IMR-90 (cell line): ENCODE measurements around the gene GPRC5C. TPM values are rescaled to one million over a fixed set of nuclear protein-coding genes. Genes with fewer than 3 reads are reported as not detected.

Experiments
- ATAC-seq: fragments of 200-7000 bp; cut with Tn5 transposase; 2 replicates; pipeline ENCODE4 v1.9.1; 2020; ENCODE audit warnings: low read depth, mild to moderate bottlenecking, moderate library complexity
- BruUV-seq: library from RNA; stranded (reverse); fragments of 400-500 nt; replicated peaks from 2 replicates; lab custom pipeline; 2021; lab: Mats Ljungman, UMichigan
- CTCF ChIA-PET: fragments of 300-600 bp; formaldehyde crosslinking; extraction: SDS; loops from one replicate; lab custom pipeline; 2021; ENCODE audit warnings: antibody characterized with exemption; lab: Yijun Ruan, JAX
- POLR2A ChIA-PET: fragments of 300-600 bp; sonication (Branson Sonifier 250); formaldehyde crosslinking; loops from one replicate; lab custom pipeline; 2022; ENCODE audit warnings: antibody characterized with exemption; ENCODE audit not compliant: unreplicated experiment; lab: Charles Lee
- DNase-seq: peaks from one replicate; pipeline ENCODE4 v3.0.0; 2013
- H2AFZ ChIP-seq: replicated peaks from 2 replicates; pipeline ENCODE3; 2013; ENCODE audit warnings: low read length, mild to moderate bottlenecking; ENCODE audit not compliant: poor library complexity
- H2AK5ac ChIP-seq: 2 replicates; pipeline ENCODE4 v1.6.1; 2013; ENCODE audit warnings: low read depth, low read length, inconsistent platforms
- H2AK9ac ChIP-seq: replicated peaks from 2 replicates; pipeline ENCODE3; 2013; ENCODE audit warnings: mild to moderate bottlenecking, low read depth, low read length, moderate library complexity; ENCODE audit not compliant: poor library complexity
- H2BK120ac ChIP-seq: 2 replicates; pipeline ENCODE4 v1.6.1; 2013; ENCODE audit warnings: low read depth, low read length, inconsistent platforms
- H2BK15ac ChIP-seq: 3 replicates; pipeline ENCODE4 v1.6.1; 2013; ENCODE audit warnings: low read depth, low read length, inconsistent platforms
- H2BK20ac ChIP-seq: 2 replicates; pipeline ENCODE4 v1.6.1; 2013; ENCODE audit warnings: low read depth, mild to moderate bottlenecking, inconsistent platforms, low read length, moderate library complexity
- H2BK5ac ChIP-seq: 2 replicates; pipeline ENCODE4 v1.6.1; 2013; ENCODE audit warnings: mild to moderate bottlenecking, low read depth, low read length, inconsistent platforms; ENCODE audit not compliant: poor library complexity, severe bottlenecking
- H3K14ac ChIP-seq: replicated peaks from 2 replicates; pipeline ENCODE4 v1.6.1; 2013; ENCODE audit warnings: low read depth, low read length, inconsistent platforms
- H3K18ac ChIP-seq: 2 replicates; pipeline ENCODE4 v1.6.1; 2013; ENCODE audit warnings: low read depth, low read length, control low read depth
- H3K23ac ChIP-seq: 2 replicates; pipeline ENCODE4 v1.6.1; 2013; ENCODE audit warnings: low read depth, low read length, inconsistent platforms
- H3K27ac ChIP-seq: 2 replicates; pipeline ENCODE4 v1.5.1; 2013; ENCODE audit warnings: mild to moderate bottlenecking, control low read depth, low read length; ENCODE audit not compliant: insufficient read depth
- H3K27me3 ChIP-seq: 2 replicates; pipeline ENCODE4 v1.6.1; 2013; ENCODE audit warnings: low read length; ENCODE audit not compliant: control insufficient read depth, insufficient read depth
- H3K36me3 ChIP-seq: 2 replicates; pipeline ENCODE4 v1.6.1; 2013; ENCODE audit warnings: low read length, mixed read lengths; ENCODE audit not compliant: control insufficient read depth, insufficient read depth
- H3K4ac ChIP-seq: 2 replicates; pipeline ENCODE4 v1.6.1; 2013; ENCODE audit warnings: low read depth, low read length, inconsistent platforms
- H3K4me1 ChIP-seq: 2 replicates; pipeline ENCODE4 v1.6.1; 2013; ENCODE audit warnings: low read length, mixed read lengths; ENCODE audit not compliant: control insufficient read depth, insufficient read depth
- H3K4me2 ChIP-seq: 2 replicates; pipeline ENCODE4 v1.6.1; 2013; ENCODE audit warnings: low read depth, mild to moderate bottlenecking, control low read depth, low read length, moderate library complexity
- H3K4me3 ChIP-seq: 2 replicates; pipeline ENCODE4 v1.5.1; 2013; ENCODE audit warnings: low read depth, mild to moderate bottlenecking, control low read depth, low read length, moderate library complexity; ENCODE audit not compliant: insufficient read depth
- H3K56ac ChIP-seq: 2 replicates; pipeline ENCODE4 v1.6.1; 2013; ENCODE audit warnings: low read length, inconsistent platforms; ENCODE audit not compliant: insufficient read depth; ENCODE audit errors: extremely low read depth
- H3K79me1 ChIP-seq, 2 experiments: 2 replicates each; pipeline ENCODE4 v1.6.1; 2013; ENCODE audit warnings: low read length in 2 of 2, inconsistent platforms in 1 of 2, low read depth in 1 of 2
- H3K9ac ChIP-seq: 2 replicates; pipeline ENCODE4 v1.6.1; 2013; ENCODE audit warnings: low read depth, low read length, control low read depth
- H3K9me1 ChIP-seq: 2 replicates; pipeline ENCODE4 v1.6.1; 2013; ENCODE audit warnings: low read length, inconsistent platforms; ENCODE audit not compliant: insufficient read depth
- H3K9me3 ChIP-seq: 2 replicates; pipeline ENCODE4 v1.6.1; 2013; ENCODE audit warnings: low read length; ENCODE audit not compliant: control insufficient read depth, insufficient read depth
- H4K20me1 ChIP-seq: 2 replicates; pipeline ENCODE4 v1.6.1; 2013; ENCODE audit warnings: low read length, inconsistent platforms; ENCODE audit not compliant: insufficient read depth
- H4K5ac ChIP-seq: 2 replicates; pipeline ENCODE4 v1.6.1; 2013; ENCODE audit warnings: mild to moderate bottlenecking, low read depth, low read length, control low read depth
- H4K8ac ChIP-seq, 2 experiments: 2 replicates each; pipeline ENCODE4 v1.6.1; 2013; ENCODE audit warnings: low read depth in 2 of 2, low read length in 2 of 2, control low read depth in 1 of 2, inconsistent platforms in 1 of 2
- H4K91ac ChIP-seq: 2 replicates; pipeline ENCODE4 v1.6.1; 2013; ENCODE audit warnings: low read depth, low read length, inconsistent platforms; ENCODE audit not compliant: insufficient read depth
- BHLHE40 ChIP-seq: fragments of 150-350 bp; IDR thresholded peaks from 2 replicates; pipeline ENCODE4 v1.6.1; 2016; ENCODE audit warnings: mild to moderate bottlenecking, low read depth, low read length
- CEBPB ChIP-seq: IDR thresholded peaks from 2 replicates; pipeline ENCODE4 v1.6.1; 2012; ENCODE audit warnings: low read depth, low read length, improper control_type of control experiment
- CHD1 ChIP-seq: IDR thresholded peaks from 2 replicates; pipeline ENCODE4 v1.6.1; 2012; ENCODE audit warnings: low read depth, low read length, improper control_type of control experiment
- FOS ChIP-seq: fragments of 150-350 bp; IDR thresholded peaks from 2 replicates; pipeline ENCODE4 v1.6.1; 2016; ENCODE audit warnings: low read depth, low read length
- MAFK ChIP-seq: IDR thresholded peaks from 2 replicates; pipeline ENCODE4 v1.6.1; 2012; ENCODE audit warnings: low read depth, low read length, improper control_type of control experiment
- MAZ ChIP-seq: IDR thresholded peaks from 2 replicates; pipeline ENCODE4 v1.6.1; 2012; ENCODE audit warnings: low read depth, mild to moderate bottlenecking, low read length, improper control_type of control experiment, moderate library complexity, borderline replicate concordance
- MXI1 ChIP-seq: IDR thresholded peaks from 2 replicates; pipeline ENCODE4 v1.6.1; 2012; ENCODE audit warnings: low read depth, mild to moderate bottlenecking, low read length, moderate library complexity, borderline replicate concordance
- NFE2L2 ChIP-seq: fragments of 150-350 bp; IDR thresholded peaks from 2 replicates; pipeline ENCODE4 v1.6.1; 2016; ENCODE audit warnings: low read depth, mild to moderate bottlenecking, low read length
- POLR2A ChIP-seq: IDR thresholded peaks from 2 replicates; pipeline ENCODE4 v1.6.1; 2012; ENCODE audit warnings: mild to moderate bottlenecking, low read depth, low read length
- RAD21 ChIP-seq: IDR thresholded peaks from 2 replicates; pipeline ENCODE4 v1.6.1; 2012; ENCODE audit warnings: low read length, improper control_type of control experiment
- RCOR1 ChIP-seq: IDR thresholded peaks from 2 replicates; pipeline ENCODE4 v1.6.1; 2012; ENCODE audit warnings: mild to moderate bottlenecking, low read length, improper control_type of control experiment; ENCODE audit not compliant: insufficient replicate concordance
- RFX5 ChIP-seq: IDR thresholded peaks from 2 replicates; pipeline ENCODE4 v1.8.0; 2012; ENCODE audit warnings: low read depth, mild to moderate bottlenecking, low read length, moderate library complexity
- WGBS, 2 experiments: methylation state at CpG; one replicate each; pipeline versions ENCODE4 v1.1.5 to v1.1.7; 2013; ENCODE audit warnings: missing lambda C conversion rate in 2 of 2; ENCODE audit not compliant: insufficient read length in 1 of 2; ENCODE audit errors: extremely low coverage in 2 of 2; 5-methylcytosine and 5-hydroxymethylcytosine counted together
- dilution Hi-C: fragments of 300-500 bp; cut with HindIII; formaldehyde crosslinking; loops from one replicate; pipeline ENCODE4 v1.14.3; 2018; ENCODE audit warnings: low sequenced_read_pairs; ENCODE audit not compliant: unreplicated experiment
- in situ Hi-C: fragments of 300-500 bp; cut with MboI; formaldehyde crosslinking; loops from 3 replicates; pipeline ENCODE4 v1.14.3; 2019; ENCODE audit warnings: low sequenced_read_pairs, inconsistent platforms, mixed read lengths
- intact Hi-C: fragments of 100-400 bp; cut with micrococcal nuclease; formaldehyde crosslinking; loops from 2 replicates; pipeline ENCODE4 v1.10.0; 2022
- polyA plus RNA-seq, 3 experiments: library from polyadenylated mRNA; depleted of rRNA; stranded (reverse); fragments of >200 nt; gene quantifications; 2 replicates each; pipeline ENCODE4 v1.2.3, GENCODE V29; 2012; ENCODE audit warnings: low replicate concordance in 1 of 3
- total RNA-seq: library from RNA; depleted of rRNA; stranded (reverse); fragments of >200 nt; gene quantifications from 2 replicates; pipeline ENCODE4 v1.2.3, GENCODE V29; 2012
- TF ChIP-seq, protein P1 (sequence below): fragments of 150-350 bp; IDR thresholded peaks from 2 replicates; pipeline ENCODE4 v1.6.1; 2016; ENCODE audit warnings: low read depth, mild to moderate bottlenecking, low read length, moderate library complexity, borderline replicate concordance

The GPRC5C gene
- total and polyA plus RNA-seq, 2 of the 4 experiments (the other 2 are of a cell fraction), result not detected

DNA sequence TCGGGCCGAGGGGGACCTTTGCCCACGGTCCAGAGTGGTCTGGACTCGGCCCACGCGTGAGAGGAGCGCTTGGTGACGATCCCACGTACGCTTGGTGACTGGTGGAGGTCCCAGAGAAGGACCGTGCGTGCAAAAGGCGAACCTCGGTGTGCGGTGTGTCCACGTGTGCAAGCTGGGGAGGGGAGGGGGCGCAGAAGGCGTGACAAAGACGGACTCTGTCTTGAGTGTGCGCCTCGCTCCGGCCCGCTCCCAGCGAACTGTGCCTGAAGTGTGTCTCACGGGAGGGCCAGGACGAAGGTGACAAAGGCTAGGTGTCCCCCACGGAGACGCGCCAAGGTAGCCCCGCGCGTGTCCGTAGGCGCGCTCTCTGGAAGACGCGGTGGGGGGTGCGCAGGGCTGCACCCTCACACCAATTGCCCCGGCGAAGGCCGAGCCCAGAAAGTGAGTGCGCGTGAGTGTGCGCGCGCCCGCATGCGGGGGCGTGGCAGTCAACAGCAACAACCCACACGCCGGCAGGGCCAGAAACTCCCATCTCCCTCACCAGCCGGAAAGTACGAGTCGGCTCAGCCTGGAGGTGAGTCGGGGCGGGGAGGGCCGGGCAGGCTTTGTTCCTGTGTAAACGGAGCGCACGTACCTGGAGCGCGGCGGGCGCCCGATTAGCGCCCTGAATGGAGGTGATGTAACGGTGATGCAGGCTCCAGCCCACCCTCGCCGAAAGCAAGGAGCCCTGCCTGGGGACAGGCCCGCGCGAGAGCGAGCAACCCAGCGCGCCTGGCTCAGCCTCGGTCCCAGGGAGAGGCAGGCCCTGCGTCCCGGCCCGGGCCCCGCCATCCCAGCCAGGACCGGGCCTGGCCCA lies at the start of gene GPRC5C (continued):
- TF ChIP-seq, protein P1, sequence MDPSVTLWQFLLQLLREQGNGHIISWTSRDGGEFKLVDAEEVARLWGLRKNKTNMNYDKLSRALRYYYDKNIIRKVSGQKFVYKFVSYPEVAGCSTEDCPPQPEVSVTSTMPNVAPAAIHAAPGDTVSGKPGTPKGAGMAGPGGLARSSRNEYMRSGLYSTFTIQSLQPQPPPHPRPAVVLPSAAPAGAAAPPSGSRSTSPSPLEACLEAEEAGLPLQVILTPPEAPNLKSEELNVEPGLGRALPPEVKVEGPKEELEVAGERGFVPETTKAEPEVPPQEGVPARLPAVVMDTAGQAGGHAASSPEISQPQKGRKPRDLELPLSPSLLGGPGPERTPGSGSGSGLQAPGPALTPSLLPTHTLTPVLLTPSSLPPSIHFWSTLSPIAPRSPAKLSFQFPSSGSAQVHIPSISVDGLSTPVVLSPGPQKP, result no peak
- TF ChIP-seq BHLHE40, result no peak
- no peak for TF ChIP-seq MAZ

DNA sequence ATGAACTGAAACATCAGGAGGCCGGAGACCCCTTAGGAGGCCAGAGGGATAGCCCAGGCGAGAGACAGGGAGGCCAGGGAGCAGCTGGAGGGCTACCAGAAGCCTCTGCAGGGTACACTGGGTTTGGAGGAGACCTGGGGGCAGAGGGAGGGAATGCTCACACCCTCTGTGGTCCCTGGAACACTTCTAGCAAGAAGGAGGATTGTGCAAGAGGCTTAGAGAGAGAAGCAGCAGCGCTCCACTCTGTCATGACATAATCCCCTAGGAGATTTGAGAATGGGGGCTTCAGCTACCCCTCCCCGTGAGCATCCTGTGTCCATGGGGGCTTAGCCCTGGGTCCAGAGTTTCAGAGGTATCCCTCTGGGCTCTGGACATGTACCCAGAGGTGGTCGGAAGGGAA lies 48.7 kb upstream of the GPRC5C start:
- no peaks in the 10 kb centered on the region; the same call in 1 of the 2 replicates for H3K27me3 ChIP-seq
- H4K91ac ChIP-seq, result no peak overlapping the region
- no peak overlapping the region for H2AK9ac ChIP-seq
- no peak overlapping the region for H2AK5ac ChIP-seq
- H3K36me3 ChIP-seq, result no peaks in the 10 kb centered on the region
- no peaks in the 10 kb centered on the region for H4K20me1 ChIP-seq
- H3K56ac ChIP-seq, result no peak overlapping the region
- CTCF ChIA-PET, result no interaction called here
- no peak overlapping the region for H2BK20ac ChIP-seq
- in situ Hi-C loops (no loop called here), dilution Hi-C loops (no loop called here), intact Hi-C loops (no loop called here)
- no peak overlapping the region for H3K4me3 ChIP-seq
- BruUV-seq, result no TSS peak
- no peaks in the 10 kb centered on the region for H3K79me1 ChIP-seq
- no peak overlapping the region for H3K4me2 ChIP-seq
- H3K23ac ChIP-seq, result no peak overlapping the region
- POLR2A ChIA-PET, result no interaction called here
- no peak overlapping the region for H2BK120ac ChIP-seq
- ATAC-seq, result no peak
- H3K18ac ChIP-seq, result no peak overlapping the region
- no peaks in the 10 kb centered on the region for H3K9me1 ChIP-seq
- H3K27ac ChIP-seq, result no peak overlapping the region
- peaks cover 3% of the 10 kb centered on the region; the same call in 1 of the 2 replicates for H3K9me3 ChIP-seq
- no peak for DNase-seq
- H3K9ac ChIP-seq, result no peak overlapping the region
- H3K4ac ChIP-seq, result no peak overlapping the region
- H4K5ac ChIP-seq, result no peak overlapping the region
- H4K8ac ChIP-seq, result no peak overlapping the region
- no peak overlapping the region for H2BK5ac ChIP-seq
- no peak overlapping the region for H2BK15ac ChIP-seq
- no peaks in the 10 kb centered on the region for H3K4me1 ChIP-seq
- no peak overlapping the region for H3K14ac ChIP-seq
- H2AFZ ChIP-seq, result no peak overlapping the region
- no CpG with 5 or more reads among the region's 5 CpGs for WGBS, 2 experiments
- TF ChIP-seq RAD21 (no peak), MAZ (no peak), MXI1 (no peak), POLR2A (no peak), NFE2L2 (no peak), CHD1 (no peak), RCOR1 (no peak), RFX5 (no peak), FOS (no peak), MAFK (no peak), CEBPB (no peak)
- TF ChIP-seq, protein P1, result no peak
